ENCODE results near the gene ASPDH.

Gene ASPDH

GRCh38 chr19:50551034-50551714 lies 37.5 kb upstream of the ASPDH start:
- H3K4me3 Mint-ChIP-seq: no peak overlapping the region
- H3K27ac Mint-ChIP-seq: no peak overlapping the region
- H3K36me3 Mint-ChIP-seq (ENCODE audit: low read depth): no peaks in the 10 kb centered on the region

GRCh38 chr19:50550594-50550966 lies 36.9 kb upstream of the ASPDH start:
- Mint-ChIP-seq H3K27ac (no peak overlapping the region), H3K36me3 (ENCODE audit: low read depth) (no peaks in the 10 kb centered on the region), H3K27me3 (ENCODE audit: low read depth) (peaks cover 40% of the 10 kb centered on the region), H3K4me1 (ENCODE audit: low read depth) (peaks cover 3% of the 10 kb centered on the region), H3K4me3 (no peak overlapping the region), H3K9me3 (no peaks in the 10 kb centered on the region)

More at GRCh38 chr19:50551034-50551714, 37.5 kb upstream of the ASPDH start:
- peaks cover 42% of the 10 kb centered on the region for H3K27me3 Mint-ChIP-seq (ENCODE audit: low read depth)
- peaks cover 3% of the 10 kb centered on the region for H3K4me1 Mint-ChIP-seq (ENCODE audit: low read depth)
- H3K9me3 Mint-ChIP-seq: no peaks in the 10 kb centered on the region

GRCh38 chr19:50549927-50550593 lies 36.3 kb upstream of the ASPDH start:
- Mint-ChIP-seq H3K4me1 (ENCODE audit: low read depth) (peaks cover 1% of the 10 kb centered on the region), H3K36me3 (ENCODE audit: low read depth) (no peaks in the 10 kb centered on the region), H3K27ac (no peak overlapping the region), H3K27me3 (ENCODE audit: low read depth) (peaks cover 36% of the 10 kb centered on the region), H3K4me3 (no peak overlapping the region), H3K9me3 (no peaks in the 10 kb centered on the region)

- Mint-ChIP-seq H3K4me1 (ENCODE audit: low read depth) (no peaks in the 10 kb centered on the region), H3K36me3 (ENCODE audit: low read depth) (no peaks in the 10 kb centered on the region), H3K9me3 (no peaks in the 10 kb centered on the region), H3K27me3 (ENCODE audit: low read depth) (peaks cover 31% of the 10 kb centered on the region), H3K4me3 (no peak overlapping the region), H3K27ac (no peak overlapping the region)
Observed at GRCh38 chr19:50549059-50549926, 35.6 kb upstream of the ASPDH start.

GRCh38 chr19:50548191-50549058 lies 34.7 kb upstream of the ASPDH start:
- no peaks in the 10 kb centered on the region for H3K4me1 Mint-ChIP-seq (ENCODE audit: low read depth)
- no peak overlapping the region for H3K27ac Mint-ChIP-seq
- no peak overlapping the region for H3K4me3 Mint-ChIP-seq
- peaks cover 27% of the 10 kb centered on the region for H3K27me3 Mint-ChIP-seq (ENCODE audit: low read depth)
- H3K36me3 Mint-ChIP-seq (ENCODE audit: low read depth): no peaks in the 10 kb centered on the region
- H3K9me3 Mint-ChIP-seq: no peaks in the 10 kb centered on the region

- no peaks in the 10 kb centered on the region for H3K36me3 Mint-ChIP-seq (ENCODE audit: low read depth)
- H3K4me1 Mint-ChIP-seq (ENCODE audit: low read depth): no peaks in the 10 kb centered on the region
- peaks cover 19% of the 10 kb centered on the region for H3K27me3 Mint-ChIP-seq (ENCODE audit: low read depth)
- no peaks in the 10 kb centered on the region for H3K9me3 Mint-ChIP-seq
- no peak overlapping the region for H3K27ac Mint-ChIP-seq
- no peak overlapping the region for H3K4me3 Mint-ChIP-seq
Observed at GRCh38 chr19:50547385-50548190, 33.9 kb upstream of the ASPDH start.

- Mint-ChIP-seq H3K27ac (no peak overlapping the region), H3K36me3 (ENCODE audit: low read depth) (no peaks in the 10 kb centered on the region), H3K27me3 (ENCODE audit: low read depth) (peaks cover 12% of the 10 kb centered on the region), H3K4me1 (ENCODE audit: low read depth) (no peaks in the 10 kb centered on the region), H3K9me3 (no peaks in the 10 kb centered on the region), H3K4me3 (no peak overlapping the region)
Observed at GRCh38 chr19:50546527-50547221, 33.0 kb upstream of the ASPDH start.

- Mint-ChIP-seq H3K36me3 (ENCODE audit: low read depth) (no peaks in the 10 kb centered on the region), H3K4me3 (no peak overlapping the region), H3K9me3 (no peaks in the 10 kb centered on the region), H3K4me1 (ENCODE audit: low read depth) (peaks cover under 1% of the 10 kb centered on the region), H3K27me3 (ENCODE audit: low read depth) (no peaks in the 10 kb centered on the region), H3K27ac (no peak overlapping the region)
Observed at GRCh38 chr19:50542943-50543342, 29.2 kb upstream of the ASPDH start.

GRCh38 chr19:50537769-50538230 lies 24.1 kb upstream of the ASPDH start:
- Mint-ChIP-seq H3K4me1 (ENCODE audit: low read depth) (peaks cover 4% of the 10 kb centered on the region), H3K36me3 (ENCODE audit: low read depth) (no peaks in the 10 kb centered on the region), H3K4me3 (no peak overlapping the region), H3K27me3 (ENCODE audit: low read depth) (no peaks in the 10 kb centered on the region), H3K27ac (no peak overlapping the region), H3K9me3 (peaks cover 5% of the 10 kb centered on the region)

GRCh38 chr19:50537306-50537685 lies 23.6 kb upstream of the ASPDH start:
- Mint-ChIP-seq H3K36me3 (ENCODE audit: low read depth) (no peaks in the 10 kb centered on the region), H3K27me3 (ENCODE audit: low read depth) (no peaks in the 10 kb centered on the region), H3K9me3 (peaks cover 5% of the 10 kb centered on the region), H3K27ac (no peak overlapping the region), H3K4me3 (no peak overlapping the region), H3K4me1 (ENCODE audit: low read depth) (peaks cover 4% of the 10 kb centered on the region)

- H3K27ac Mint-ChIP-seq: no peak overlapping the region
- peaks cover 5% of the 10 kb centered on the region for H3K9me3 Mint-ChIP-seq
Observed at GRCh38 chr19:50536662-50537305, 23.1 kb upstream of the ASPDH start.

GRCh38 chr19:50535672-50536187 lies 22.0 kb upstream of the ASPDH start:
- no peak overlapping the region for H3K27ac Mint-ChIP-seq
- peaks cover 4% of the 10 kb centered on the region for H3K4me1 Mint-ChIP-seq (ENCODE audit: low read depth)
- H3K27me3 Mint-ChIP-seq (ENCODE audit: low read depth): no peaks in the 10 kb centered on the region
- no peak overlapping the region for H3K4me3 Mint-ChIP-seq
- peaks cover 5% of the 10 kb centered on the region for H3K9me3 Mint-ChIP-seq
- H3K36me3 Mint-ChIP-seq (ENCODE audit: low read depth): no peaks in the 10 kb centered on the region

More at GRCh38 chr19:50536662-50537305, 23.1 kb upstream of the ASPDH start:
- Mint-ChIP-seq H3K4me3 (no peak overlapping the region), H3K36me3 (ENCODE audit: low read depth) (no peaks in the 10 kb centered on the region), H3K4me1 (ENCODE audit: low read depth) (peaks cover 4% of the 10 kb centered on the region), H3K27me3 (ENCODE audit: low read depth) (no peaks in the 10 kb centered on the region)
